ENCODE results near the gene BBC3.

DNA sequence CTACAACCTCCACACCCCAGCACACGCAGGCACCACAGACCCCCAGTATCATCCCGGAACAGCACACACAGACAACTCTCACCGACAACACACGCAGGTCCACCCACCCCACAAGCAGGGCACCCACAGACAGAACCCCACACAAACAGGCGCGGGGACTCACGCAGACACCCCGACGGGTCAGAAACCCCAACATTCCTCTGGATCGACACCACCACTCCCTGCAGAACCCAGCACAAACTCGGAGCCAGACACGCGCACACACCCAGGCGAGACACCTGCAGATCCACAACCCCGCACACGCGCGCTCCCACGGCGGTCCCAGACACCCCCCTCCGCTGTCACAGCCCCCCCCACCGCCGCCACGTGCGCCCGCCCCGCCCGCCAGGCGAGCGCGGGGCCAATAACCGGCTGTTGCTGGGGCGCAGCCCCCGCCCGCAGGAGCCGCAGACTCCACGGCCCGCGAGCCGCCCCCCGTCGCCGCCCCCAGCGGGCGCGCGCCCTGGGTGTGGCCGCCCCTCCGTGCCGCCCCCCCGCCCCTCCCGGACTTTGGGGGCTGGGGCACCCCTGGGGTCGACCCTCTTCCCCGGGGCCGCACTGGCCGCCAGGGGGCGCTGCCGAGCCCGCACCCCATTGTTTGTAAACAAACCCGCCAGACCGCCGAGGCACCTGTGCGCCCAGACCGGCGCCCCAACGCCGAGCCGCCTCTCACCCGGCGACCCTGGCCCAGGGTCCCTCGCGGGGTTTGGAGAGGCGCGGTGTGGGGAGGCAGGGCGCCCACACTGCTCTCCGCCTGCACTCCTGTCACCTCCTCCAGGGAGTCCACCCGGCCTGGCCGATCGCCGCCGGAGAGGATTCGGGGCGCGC is 712 bp downstream of the BBC3 start:
- TF ChIP-seq EP300 (IDR thresholded peaks at IDR 0.05) (0 out of 5 replicates have a peak, but pooled peaks of 1 of the 2 experiments have one; percentile 18), ZFP36 (IDR thresholded peaks at IDR 0.05; ENCODE audit: borderline replicate concordance, partially characterized antibody) (peak; percentile 99), POLR2A (IDR thresholded peaks at IDR 0.05; ENCODE audit: low read length) (no peak), CHD2 (IDR thresholded peaks at IDR 0.05; ENCODE audit: low read length, partially characterized antibody) (no peak)
- TF ChIP-seq, protein P1, sequence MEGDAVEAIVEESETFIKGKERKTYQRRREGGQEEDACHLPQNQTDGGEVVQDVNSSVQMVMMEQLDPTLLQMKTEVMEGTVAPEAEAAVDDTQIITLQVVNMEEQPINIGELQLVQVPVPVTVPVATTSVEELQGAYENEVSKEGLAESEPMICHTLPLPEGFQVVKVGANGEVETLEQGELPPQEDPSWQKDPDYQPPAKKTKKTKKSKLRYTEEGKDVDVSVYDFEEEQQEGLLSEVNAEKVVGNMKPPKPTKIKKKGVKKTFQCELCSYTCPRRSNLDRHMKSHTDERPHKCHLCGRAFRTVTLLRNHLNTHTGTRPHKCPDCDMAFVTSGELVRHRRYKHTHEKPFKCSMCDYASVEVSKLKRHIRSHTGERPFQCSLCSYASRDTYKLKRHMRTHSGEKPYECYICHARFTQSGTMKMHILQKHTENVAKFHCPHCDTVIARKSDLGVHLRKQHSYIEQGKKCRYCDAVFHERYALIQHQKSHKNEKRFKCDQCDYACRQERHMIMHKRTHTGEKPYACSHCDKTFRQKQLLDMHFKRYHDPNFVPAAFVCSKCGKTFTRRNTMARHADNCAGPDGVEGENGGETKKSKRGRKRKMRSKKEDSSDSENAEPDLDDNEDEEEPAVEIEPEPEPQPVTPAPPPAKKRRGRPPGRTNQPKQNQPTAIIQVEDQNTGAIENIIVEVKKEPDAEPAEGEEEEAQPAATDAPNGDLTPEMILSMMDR (IDR thresholded peaks at IDR 0.05) = peak; percentile 100
- TF ChIP-seq, protein P2, sequence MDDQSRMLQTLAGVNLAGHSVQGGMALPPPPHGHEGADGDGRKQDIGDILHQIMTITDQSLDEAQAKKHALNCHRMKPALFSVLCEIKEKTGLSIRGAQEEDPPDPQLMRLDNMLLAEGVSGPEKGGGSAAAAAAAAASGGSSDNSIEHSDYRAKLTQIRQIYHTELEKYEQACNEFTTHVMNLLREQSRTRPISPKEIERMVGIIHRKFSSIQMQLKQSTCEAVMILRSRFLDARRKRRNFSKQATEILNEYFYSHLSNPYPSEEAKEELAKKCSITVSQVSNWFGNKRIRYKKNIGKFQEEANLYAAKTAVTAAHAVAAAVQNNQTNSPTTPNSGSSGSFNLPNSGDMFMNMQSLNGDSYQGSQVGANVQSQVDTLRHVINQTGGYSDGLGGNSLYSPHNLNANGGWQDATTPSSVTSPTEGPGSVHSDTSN (IDR thresholded peaks at IDR 0.05) = no peak

Measured in A549 (cell line).